ENCODE data around the gene ZIM2. TPM values are rescaled to one million over a fixed set of nuclear protein-coding genes. Genes with fewer than 3 reads are reported as not detected.

Gene ZIM2
- total and polyA plus RNA-seq, 10 of the 15 experiments (the other 5 are each of a cell fraction or from before 2014, with no cell fraction given), result not detected

DNA sequence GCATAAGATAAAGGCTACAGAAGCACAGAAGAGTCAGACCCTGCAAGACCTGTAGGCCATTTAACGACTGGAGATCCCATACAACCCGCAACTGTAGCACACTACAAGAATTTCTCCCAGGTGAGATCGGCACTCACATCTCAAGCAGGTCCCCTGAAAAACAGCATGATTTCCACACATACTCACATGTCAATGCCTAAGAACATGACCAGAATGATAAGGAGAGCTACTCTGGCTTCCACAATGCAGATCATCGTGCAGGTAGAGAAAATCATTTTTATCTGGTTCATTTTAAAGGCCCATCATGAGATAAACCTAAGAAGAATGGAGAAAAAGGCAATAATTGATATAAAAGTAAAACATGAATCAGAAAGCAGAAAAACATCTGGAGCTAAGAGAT lies 17.5 kb upstream of the ZIM2 start:
- Histone ChIP-seq H3K27me3 (replicated peaks in 1 of 2; ENCODE audit: control insufficient read depth in 2 of 2, insufficient read depth in 2 of 2, low read length in 1 of 2) (no peaks in the 10 kb centered on the region), H3K4me3 (no peak overlapping the region), H2AFZ (ENCODE audit: control insufficient read depth, low read depth, low read length) (no peak overlapping the region), H3K27ac (ENCODE audit: control insufficient read depth, insufficient read depth) (no peak overlapping the region), H3K9me3 (replicated peaks; ENCODE audit: control insufficient read depth, insufficient read depth, low read length) (no peaks in the 10 kb centered on the region; the same call in 2 of the 3 replicates), H3K36me3 (ENCODE audit: control insufficient read depth in 2 of 2, insufficient read depth in 2 of 2, low read length in 1 of 2) (no peaks in the 10 kb centered on the region), H3K9ac (ENCODE audit: control insufficient read depth, insufficient read depth, low read length) (no peak overlapping the region), H4K20me1 (ENCODE audit: control insufficient read depth, insufficient read depth) (no peaks in the 10 kb centered on the region), H3K79me2 (ENCODE audit: control insufficient read depth, insufficient read depth, low read length) (no peaks in the 10 kb centered on the region), H3K4me1 (ENCODE audit: control insufficient read depth, insufficient read depth, low read length) (no peaks in the 10 kb centered on the region), H3K4me2 (ENCODE audit: control insufficient read depth, insufficient read depth) (no peak overlapping the region)
- no TSS peak for BruUV-seq (replicated peaks)
- in situ Hi-C loops (cut with MboI) (no loop called here), intact Hi-C loops (cut with micrococcal nuclease; ENCODE audit: unreplicated experiment) (no loop called here)
- ChIA-PET RAD21 (ENCODE audit: unreplicated experiment) (no interaction called here), CTCF (no interaction called here), SMC1A (ENCODE audit: uncharacterized antibody, unreplicated experiment) (no interaction called here), POLR2A (no interaction called here)
- DNase-seq (ENCODE audit: low read depth, low spot score), result no peak
- ATAC-seq, result no peak
- WGBS (ENCODE audit: insufficient coverage, insufficient replicate concordance, low lambda C conversion rate, missing lambda C conversion rate), result 49% methylated on average over 4 of the region's 4 CpGs
- no peak for FAIRE-seq
- TF ChIP-seq POLR2AphosphoS5 (IDR thresholded peaks at IDR 0.05; ENCODE audit: low read length) (no peak), NR2C1 (IDR thresholded peaks at IDR 0.05) (no peak), JUNB (IDR thresholded peaks at IDR 0.05) (no peak), TARDBP (IDR thresholded peaks at IDR 0.05; ENCODE audit: borderline replicate concordance) (no peak), FOS (IDR thresholded peaks at IDR 0.05; ENCODE audit: borderline replicate concordance, extremely low read depth, insufficient read length) (no peak), PAX5 (IDR thresholded peaks at IDR 0.05; ENCODE audit: borderline replicate concordance, low read depth, low read length) (no peak), HDAC2 (IDR thresholded peaks at IDR 0.05) (no peak), ZNF24 (IDR thresholded peaks at IDR 0.05) (no peak), RBBP5 (conservative IDR thresholded peaks at IDR 0.05) (no peak), SMAD5 (IDR thresholded peaks at IDR 0.05; ENCODE audit: low read depth) (no peak), SUZ12 (IDR thresholded peaks at IDR 0.05; ENCODE audit: unreplicated experiment) (no peak), ZNF274 (IDR thresholded peaks at IDR 0.05; ENCODE audit: insufficient read depth, insufficient read length) (no peak), FOXK2 (IDR thresholded peaks at IDR 0.05) (no peak), IRF4 (IDR thresholded peaks at IDR 0.05; ENCODE audit: low read depth, low read length) (no peak), ZNF217 (IDR thresholded peaks at IDR 0.05) (no peak)
- TF ChIP-seq, protein P1, sequence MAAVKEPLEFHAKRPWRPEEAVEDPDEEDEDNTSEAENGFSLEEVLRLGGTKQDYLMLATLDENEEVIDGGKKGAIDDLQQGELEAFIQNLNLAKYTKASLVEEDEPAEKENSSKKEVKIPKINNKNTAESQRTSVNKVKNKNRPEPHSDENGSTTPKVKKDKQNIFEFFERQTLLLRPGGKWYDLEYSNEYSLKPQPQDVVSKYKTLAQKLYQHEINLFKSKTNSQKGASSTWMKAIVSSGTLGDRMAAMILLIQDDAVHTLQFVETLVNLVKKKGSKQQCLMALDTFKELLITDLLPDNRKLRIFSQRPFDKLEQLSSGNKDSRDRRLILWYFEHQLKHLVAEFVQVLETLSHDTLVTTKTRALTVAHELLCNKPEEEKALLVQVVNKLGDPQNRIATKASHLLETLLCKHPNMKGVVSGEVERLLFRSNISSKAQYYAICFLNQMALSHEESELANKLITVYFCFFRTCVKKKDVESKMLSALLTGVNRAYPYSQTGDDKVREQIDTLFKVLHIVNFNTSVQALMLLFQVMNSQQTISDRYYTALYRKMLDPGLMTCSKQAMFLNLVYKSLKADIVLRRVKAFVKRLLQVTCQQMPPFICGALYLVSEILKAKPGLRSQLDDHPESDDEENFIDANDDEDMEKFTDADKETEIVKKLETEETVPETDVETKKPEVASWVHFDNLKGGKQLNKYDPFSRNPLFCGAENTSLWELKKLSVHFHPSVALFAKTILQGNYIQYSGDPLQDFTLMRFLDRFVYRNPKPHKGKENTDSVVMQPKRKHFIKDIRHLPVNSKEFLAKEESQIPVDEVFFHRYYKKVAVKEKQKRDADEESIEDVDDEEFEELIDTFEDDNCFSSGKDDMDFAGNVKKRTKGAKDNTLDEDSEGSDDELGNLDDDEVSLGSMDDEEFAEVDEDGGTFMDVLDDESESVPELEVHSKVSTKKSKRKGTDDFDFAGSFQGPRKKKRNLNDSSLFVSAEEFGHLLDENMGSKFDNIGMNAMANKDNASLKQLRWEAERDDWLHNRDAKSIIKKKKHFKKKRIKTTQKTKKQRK (IDR thresholded peaks at IDR 0.05; ENCODE audit: low read depth, low read length), result no peak
- TF ChIP-seq, protein P2, sequence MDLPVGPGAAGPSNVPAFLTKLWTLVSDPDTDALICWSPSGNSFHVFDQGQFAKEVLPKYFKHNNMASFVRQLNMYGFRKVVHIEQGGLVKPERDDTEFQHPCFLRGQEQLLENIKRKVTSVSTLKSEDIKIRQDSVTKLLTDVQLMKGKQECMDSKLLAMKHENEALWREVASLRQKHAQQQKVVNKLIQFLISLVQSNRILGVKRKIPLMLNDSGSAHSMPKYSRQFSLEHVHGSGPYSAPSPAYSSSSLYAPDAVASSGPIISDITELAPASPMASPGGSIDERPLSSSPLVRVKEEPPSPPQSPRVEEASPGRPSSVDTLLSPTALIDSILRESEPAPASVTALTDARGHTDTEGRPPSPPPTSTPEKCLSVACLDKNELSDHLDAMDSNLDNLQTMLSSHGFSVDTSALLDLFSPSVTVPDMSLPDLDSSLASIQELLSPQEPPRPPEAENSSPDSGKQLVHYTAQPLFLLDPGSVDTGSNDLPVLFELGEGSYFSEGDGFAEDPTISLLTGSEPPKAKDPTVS (IDR thresholded peaks at IDR 0.05; ENCODE audit: low read depth, low read length), result no peak
- TF ChIP-seq, protein P3, sequence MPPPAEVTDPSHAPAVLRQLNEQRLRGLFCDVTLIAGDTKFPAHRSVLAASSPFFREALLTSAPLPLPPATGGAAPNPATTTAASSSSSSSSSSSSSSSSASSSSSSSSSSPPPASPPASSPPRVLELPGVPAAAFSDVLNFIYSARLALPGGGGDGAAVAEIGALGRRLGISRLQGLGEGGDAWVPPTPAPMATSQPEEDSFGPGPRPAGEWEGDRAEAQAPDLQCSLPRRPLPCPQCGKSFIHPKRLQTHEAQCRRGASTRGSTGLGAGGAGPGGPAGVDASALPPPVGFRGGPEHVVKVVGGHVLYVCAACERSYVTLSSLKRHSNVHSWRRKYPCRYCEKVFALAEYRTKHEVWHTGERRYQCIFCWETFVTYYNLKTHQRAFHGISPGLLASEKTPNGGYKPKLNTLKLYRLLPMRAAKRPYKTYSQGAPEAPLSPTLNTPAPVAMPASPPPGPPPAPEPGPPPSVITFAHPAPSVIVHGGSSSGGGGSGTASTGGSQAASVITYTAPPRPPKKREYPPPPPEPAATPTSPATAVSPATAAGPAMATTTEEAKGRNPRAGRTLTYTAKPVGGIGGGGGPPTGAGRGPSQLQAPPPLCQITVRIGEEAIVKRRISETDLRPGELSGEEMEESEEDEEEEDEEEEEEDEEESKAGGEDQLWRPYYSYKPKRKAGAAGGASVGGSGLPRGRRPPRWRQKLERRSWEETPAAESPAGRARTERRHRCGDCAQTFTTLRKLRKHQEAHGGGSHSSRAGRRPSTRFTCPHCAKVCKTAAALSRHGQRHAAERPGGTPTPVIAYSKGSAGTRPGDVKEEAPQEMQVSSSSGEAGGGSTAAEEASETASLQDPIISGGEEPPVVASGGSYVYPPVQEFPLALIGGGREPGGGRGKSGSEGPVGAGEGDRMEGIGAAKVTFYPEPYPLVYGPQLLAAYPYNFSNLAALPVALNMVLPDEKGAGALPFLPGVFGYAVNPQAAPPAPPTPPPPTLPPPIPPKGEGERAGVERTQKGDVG (CRISPR knock-in tag; IDR thresholded peaks at IDR 0.05), result no peak
